Ishikawa (cell line): ENCODE results near the gene STRN.

Experiments used
- CEBPB ChIP-seq: IDR thresholded peaks from 2 replicates; pipeline ENCODE4 v1.6.1; 2012
- CREB1 ChIP-seq: IDR thresholded peaks from 2 replicates; pipeline ENCODE4 v1.6.1; 2012; ENCODE audit warnings: low read depth
- EGR1 ChIP-seq: IDR thresholded peaks from 2 replicates; pipeline ENCODE4 v1.6.1; 2012
- EP300 ChIP-seq: IDR thresholded peaks from 2 replicates; pipeline ENCODE4 v1.6.1; 2012; ENCODE audit warnings: borderline replicate concordance
- FOXM1 ChIP-seq: IDR thresholded peaks from 2 replicates; pipeline ENCODE4 v1.6.1; 2012; ENCODE audit warnings: low read depth, borderline replicate concordance
- NFIC ChIP-seq: IDR thresholded peaks from 2 replicates; pipeline ENCODE4 v1.6.1; 2012
- RAD21 ChIP-seq: IDR thresholded peaks from 2 replicates; pipeline ENCODE4 v1.6.1; 2012; ENCODE audit warnings: low read depth
- TAF1 ChIP-seq: IDR thresholded peaks from 2 replicates; pipeline ENCODE4 v1.6.1; 2012; ENCODE audit warnings: low read depth, mild to moderate bottlenecking
- TCF12 ChIP-seq: IDR thresholded peaks from 2 replicates; pipeline ENCODE4 v1.6.1; 2012; ENCODE audit warnings: low read depth
- TEAD4 ChIP-seq: IDR thresholded peaks from 2 replicates; pipeline ENCODE4 v1.6.1; 2012
- YY1 ChIP-seq: IDR thresholded peaks from 2 replicates; pipeline ENCODE4 v1.6.1; 2012; ENCODE audit warnings: low read depth
- ZBTB7A ChIP-seq: IDR thresholded peaks from 2 replicates; pipeline ENCODE4 v1.6.1; 2012; ENCODE audit warnings: low read depth
- TF ChIP-seq, protein P1 (sequence below): IDR thresholded peaks from 2 replicates; pipeline ENCODE4 v1.6.1; 2012
- TF ChIP-seq, protein P2 (sequence below): IDR thresholded peaks from 2 replicates; pipeline ENCODE4 v1.6.1; 2012; ENCODE audit warnings: low read depth, mild to moderate bottlenecking
- TF ChIP-seq, protein P3 (sequence below): IDR thresholded peaks from 2 replicates; pipeline ENCODE4 v1.6.1; 2012

The STRN gene

DNA sequence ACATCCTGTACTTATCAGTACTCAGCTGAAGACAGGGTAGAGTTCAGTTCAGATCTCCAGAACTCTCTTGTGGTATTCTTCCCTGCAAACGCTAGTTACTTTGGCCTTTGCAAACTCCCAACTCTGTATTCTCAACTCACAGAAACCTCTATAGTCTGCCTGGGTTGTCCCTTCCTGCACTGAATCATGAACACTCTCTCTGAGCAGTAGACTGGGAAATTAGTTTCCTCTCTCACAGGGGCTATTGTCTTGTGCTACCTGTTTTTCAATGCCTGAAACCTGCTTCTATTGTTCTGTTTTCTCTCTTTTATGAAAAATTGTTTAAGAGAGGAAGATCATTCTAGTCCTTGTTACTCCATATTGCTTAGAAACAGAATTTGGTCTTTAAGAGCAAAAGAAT is 135.2 kb downstream of the STRN start:
- TF ChIP-seq ZBTB7A = no peak
- TF ChIP-seq EGR1 = no peak
- TF ChIP-seq TEAD4 = no peak
- TF ChIP-seq, protein P1, sequence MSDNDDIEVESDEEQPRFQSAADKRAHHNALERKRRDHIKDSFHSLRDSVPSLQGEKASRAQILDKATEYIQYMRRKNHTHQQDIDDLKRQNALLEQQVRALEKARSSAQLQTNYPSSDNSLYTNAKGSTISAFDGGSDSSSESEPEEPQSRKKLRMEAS = no peak
- TF ChIP-seq YY1 = no peak
- TF ChIP-seq TCF12 = no peak
- no peak for TF ChIP-seq CEBPB
- no peak for TF ChIP-seq CREB1
- TF ChIP-seq, protein P2, sequence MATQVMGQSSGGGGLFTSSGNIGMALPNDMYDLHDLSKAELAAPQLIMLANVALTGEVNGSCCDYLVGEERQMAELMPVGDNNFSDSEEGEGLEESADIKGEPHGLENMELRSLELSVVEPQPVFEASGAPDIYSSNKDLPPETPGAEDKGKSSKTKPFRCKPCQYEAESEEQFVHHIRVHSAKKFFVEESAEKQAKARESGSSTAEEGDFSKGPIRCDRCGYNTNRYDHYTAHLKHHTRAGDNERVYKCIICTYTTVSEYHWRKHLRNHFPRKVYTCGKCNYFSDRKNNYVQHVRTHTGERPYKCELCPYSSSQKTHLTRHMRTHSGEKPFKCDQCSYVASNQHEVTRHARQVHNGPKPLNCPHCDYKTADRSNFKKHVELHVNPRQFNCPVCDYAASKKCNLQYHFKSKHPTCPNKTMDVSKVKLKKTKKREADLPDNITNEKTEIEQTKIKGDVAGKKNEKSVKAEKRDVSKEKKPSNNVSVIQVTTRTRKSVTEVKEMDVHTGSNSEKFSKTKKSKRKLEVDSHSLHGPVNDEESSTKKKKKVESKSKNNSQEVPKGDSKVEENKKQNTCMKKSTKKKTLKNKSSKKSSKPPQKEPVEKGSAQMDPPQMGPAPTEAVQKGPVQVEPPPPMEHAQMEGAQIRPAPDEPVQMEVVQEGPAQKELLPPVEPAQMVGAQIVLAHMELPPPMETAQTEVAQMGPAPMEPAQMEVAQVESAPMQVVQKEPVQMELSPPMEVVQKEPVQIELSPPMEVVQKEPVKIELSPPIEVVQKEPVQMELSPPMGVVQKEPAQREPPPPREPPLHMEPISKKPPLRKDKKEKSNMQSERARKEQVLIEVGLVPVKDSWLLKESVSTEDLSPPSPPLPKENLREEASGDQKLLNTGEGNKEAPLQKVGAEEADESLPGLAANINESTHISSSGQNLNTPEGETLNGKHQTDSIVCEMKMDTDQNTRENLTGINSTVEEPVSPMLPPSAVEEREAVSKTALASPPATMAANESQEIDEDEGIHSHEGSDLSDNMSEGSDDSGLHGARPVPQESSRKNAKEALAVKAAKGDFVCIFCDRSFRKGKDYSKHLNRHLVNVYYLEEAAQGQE = no peak
- TF ChIP-seq NFIC = no peak
- no peak for TF ChIP-seq FOXM1
- TF ChIP-seq RAD21 = no peak
- no peak for TF ChIP-seq TAF1
- no peak for TF ChIP-seq EP300
- TF ChIP-seq, protein P3, sequence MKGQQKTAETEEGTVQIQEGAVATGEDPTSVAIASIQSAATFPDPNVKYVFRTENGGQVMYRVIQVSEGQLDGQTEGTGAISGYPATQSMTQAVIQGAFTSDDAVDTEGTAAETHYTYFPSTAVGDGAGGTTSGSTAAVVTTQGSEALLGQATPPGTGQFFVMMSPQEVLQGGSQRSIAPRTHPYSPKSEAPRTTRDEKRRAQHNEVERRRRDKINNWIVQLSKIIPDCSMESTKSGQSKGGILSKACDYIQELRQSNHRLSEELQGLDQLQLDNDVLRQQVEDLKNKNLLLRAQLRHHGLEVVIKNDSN = no peak

GRCh38 chr2:36824273-36824672 is 142.1 kb downstream of the STRN start:
- TF ChIP-seq YY1 (no peak), CREB1 (no peak), ZBTB7A (no peak), NFIC (no peak), CEBPB (no peak), TEAD4 (no peak)
- TF ChIP-seq, protein P1 = no peak
- TF ChIP-seq, protein P2 = no peak

- no peak for TF ChIP-seq TAF1
- no peak for TF ChIP-seq TEAD4
- TF ChIP-seq, protein P3 = no peak
- no peak for TF ChIP-seq ZBTB7A
- no peak for TF ChIP-seq EP300
- TF ChIP-seq FOXM1 = no peak
- no peak for TF ChIP-seq CREB1
- no peak for TF ChIP-seq NFIC
Measured at GRCh38 chr2:36823862-36824261, 142.5 kb downstream of the STRN start.

- TF ChIP-seq NFIC (no peak), TAF1 (no peak), TEAD4 (no peak), YY1 (no peak), EP300 (no peak), FOXM1 (no peak)
Measured at GRCh38 chr2:36820942-36821605, 145.3 kb downstream of the STRN start.

GRCh38 chr2:36819095-36819711 is 147.1 kb downstream of the STRN start:
- TF ChIP-seq, protein P1 = no peak
- TF ChIP-seq NFIC (no peak), FOXM1 (no peak), EP300 (no peak)

- TF ChIP-seq RAD21 (no peak), TAF1 (no peak)
Measured at GRCh38 chr2:36818542-36818941, 147.8 kb downstream of the STRN start.
